ENCODE measurements around the gene TTR.

GRCh38 chr18:31555971-31556747 is 35.5 kb upstream of the TTR start:
- TF ChIP-seq, protein P1, sequence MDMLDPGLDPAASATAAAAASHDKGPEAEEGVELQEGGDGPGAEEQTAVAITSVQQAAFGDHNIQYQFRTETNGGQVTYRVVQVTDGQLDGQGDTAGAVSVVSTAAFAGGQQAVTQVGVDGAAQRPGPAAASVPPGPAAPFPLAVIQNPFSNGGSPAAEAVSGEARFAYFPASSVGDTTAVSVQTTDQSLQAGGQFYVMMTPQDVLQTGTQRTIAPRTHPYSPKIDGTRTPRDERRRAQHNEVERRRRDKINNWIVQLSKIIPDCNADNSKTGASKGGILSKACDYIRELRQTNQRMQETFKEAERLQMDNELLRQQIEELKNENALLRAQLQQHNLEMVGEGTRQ (IDR thresholded peaks at IDR 0.05; ENCODE audit: low read depth, low read length), result no peak
- TF ChIP-seq CTCF (conservative IDR thresholded peaks at IDR 0.05; ENCODE audit: low read depth, low read length) (peak; percentile 81), MXI1 (IDR thresholded peaks at IDR 0.05; ENCODE audit: borderline replicate concordance, low read depth, low read length) (no peak), POLR2A (IDR thresholded peaks at IDR 0.05; ENCODE audit: low read depth, low read length) (no peak), RFX5 (IDR thresholded peaks at IDR 0.05; ENCODE audit: low read depth, low read length) (no peak), SMC3 (IDR thresholded peaks at IDR 0.05; ENCODE audit: low read depth, low read length) (peak; percentile 64), CHD1 (IDR thresholded peaks at IDR 0.05; ENCODE audit: low read depth, low read length) (no peak)
